Lung (tissue), 12 donors: ENCODE data around the gene EBF3. TPM values are rescaled to one million over a fixed set of nuclear protein-coding genes. Genes with fewer than 3 reads are reported as not detected.

Source experiments
- ATAC-seq: fragments of 200-7000 bp; cut with Tn5 transposase; one replicate; pipeline ENCODE4 v1.9.1; 2020; ENCODE audit warnings: moderate number of reproducible peaks; ENCODE audit not compliant: insufficient read depth, low FRiP score
- DNase-seq, 3 donors: peaks; one replicate each; pipeline ENCODE4 v3.0.0-alpha.2; 2013 to 2017
- H3K27ac ChIP-seq, 2 donors: one replicate each; pipeline ENCODE4 v1.5.1; 2013; ENCODE audit warnings: mild to moderate bottlenecking in 2 of 2, moderate library complexity in 2 of 2, control low read depth in 1 of 2, inconsistent platforms in 1 of 2, low read depth in 1 of 2, low read length in 1 of 2
- H3K27me3 ChIP-seq, 3 donors: one replicate each; pipeline ENCODE4 v1.5.1; 2013; ENCODE audit warnings: low read length in 2 of 3; ENCODE audit not compliant: control insufficient read depth in 3 of 3, insufficient read depth in 3 of 3
- H3K36me3 ChIP-seq, 4 donors: one replicate each; pipeline ENCODE4 v1.5.1; 2013; ENCODE audit warnings: low read length in 4 of 4, mild to moderate bottlenecking in 1 of 4, moderate library complexity in 1 of 4; ENCODE audit not compliant: control insufficient read depth in 4 of 4, insufficient read depth in 4 of 4
- H3K4me1 ChIP-seq, 5 donors: one replicate each; pipeline ENCODE4 v1.5.1; 2013; ENCODE audit warnings: low read length in 5 of 5, mild to moderate bottlenecking in 2 of 5, moderate library complexity in 1 of 5; ENCODE audit not compliant: control insufficient read depth in 5 of 5, insufficient read depth in 5 of 5
- H3K4me3 ChIP-seq: one replicate; pipeline ENCODE4 v1.5.1; 2013; ENCODE audit warnings: mild to moderate bottlenecking, control low read depth, moderate library complexity
- H3K9ac ChIP-seq, 2 donors: one replicate each; pipeline ENCODE4 v1.5.1; 2013; ENCODE audit warnings: low read length in 2 of 2, control low read depth in 1 of 2; ENCODE audit not compliant: insufficient read depth in 1 of 2
- H3K9me3 ChIP-seq, 4 donors: one replicate each; pipeline ENCODE4 v1.5.1; 2013; ENCODE audit warnings: low read length in 3 of 4, mild to moderate bottlenecking in 1 of 4, moderate library complexity in 1 of 4; ENCODE audit not compliant: control insufficient read depth in 4 of 4, insufficient read depth in 3 of 4
- WGBS, 2 donors: extraction: QIAGEN DNeasy Blood & Tissue Kit; methylation state at CpG; one replicate each; pipeline ENCODE4 v1.1.7; 2013; 5-methylcytosine and 5-hydroxymethylcytosine counted together
- polyA plus RNA-seq, 2 donors: library from polyadenylated mRNA; stranded (reverse); fragments of 200-250 nt; gene quantifications; one replicate each; pipeline ENCODE4 v1.2.1, GENCODE V29; 2013
- total RNA-seq, 2 donors: library from RNA; depleted of rRNA in 1 of 2; stranded (reverse); fragments of >200 nt in 1 of 2; gene quantifications; one replicate each; pipeline ENCODE4 v1.2.1, GENCODE V29; 2014 to 2021
- TF ChIP-seq, protein P1 (sequence below): IDR thresholded peaks from 2 replicates; pipeline ENCODE4 v1.5.1; 2012; ENCODE audit warnings: mild to moderate bottlenecking; ENCODE audit errors: control extremely low read depth, extremely low read depth
- donor health status: control.
- donor health status: control.
- donor health status: Bipolar disorder and iron deficiency.
- donor health status: healthy.
- donor health status: DM: yes; HTN: yes; CAD: no.

The EBF3 gene
- total and polyA plus RNA-seq, 4 donors, result 0.06 to 1.1 (median 0.08) TPM; not detected in 1

DNA sequence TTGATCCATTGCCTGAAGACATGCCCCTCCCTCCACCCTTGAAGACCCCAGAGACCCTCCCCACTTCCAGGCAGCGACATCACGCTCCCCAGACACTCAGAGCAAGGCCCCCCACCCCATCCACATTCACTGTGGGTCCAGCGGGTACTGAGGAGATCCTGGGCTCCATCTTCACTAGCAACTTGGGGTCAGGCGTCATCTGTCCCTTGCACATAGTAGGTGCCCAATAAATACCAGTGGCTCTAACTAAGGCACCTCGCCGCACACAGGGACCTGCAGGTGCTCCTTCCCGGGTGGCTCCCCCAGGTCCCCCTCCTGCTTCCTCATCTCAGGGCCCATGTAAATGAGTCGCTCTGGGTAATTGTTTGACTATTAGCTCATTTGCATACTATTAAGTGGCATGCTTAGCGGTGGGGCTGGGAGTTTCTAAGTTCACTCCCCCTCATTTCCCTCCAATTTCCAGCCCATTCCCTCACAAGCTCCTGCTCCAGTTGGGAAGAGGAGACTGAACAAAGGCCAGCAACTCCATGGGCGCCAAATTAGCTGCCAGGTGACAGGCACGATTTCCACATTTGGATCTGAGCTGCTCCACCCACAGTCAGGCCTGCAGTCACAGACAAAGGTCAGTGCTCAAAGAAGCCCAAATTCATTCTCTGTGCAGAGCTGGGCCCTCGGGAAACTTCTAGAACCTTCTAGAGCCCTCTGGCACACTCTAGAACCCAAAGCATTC, 29.7 kb downstream of the EBF3 start:
- WGBS, 2 donors, result 91 to 92% methylated on average over 12 of the region's 12 CpGs

DNA sequence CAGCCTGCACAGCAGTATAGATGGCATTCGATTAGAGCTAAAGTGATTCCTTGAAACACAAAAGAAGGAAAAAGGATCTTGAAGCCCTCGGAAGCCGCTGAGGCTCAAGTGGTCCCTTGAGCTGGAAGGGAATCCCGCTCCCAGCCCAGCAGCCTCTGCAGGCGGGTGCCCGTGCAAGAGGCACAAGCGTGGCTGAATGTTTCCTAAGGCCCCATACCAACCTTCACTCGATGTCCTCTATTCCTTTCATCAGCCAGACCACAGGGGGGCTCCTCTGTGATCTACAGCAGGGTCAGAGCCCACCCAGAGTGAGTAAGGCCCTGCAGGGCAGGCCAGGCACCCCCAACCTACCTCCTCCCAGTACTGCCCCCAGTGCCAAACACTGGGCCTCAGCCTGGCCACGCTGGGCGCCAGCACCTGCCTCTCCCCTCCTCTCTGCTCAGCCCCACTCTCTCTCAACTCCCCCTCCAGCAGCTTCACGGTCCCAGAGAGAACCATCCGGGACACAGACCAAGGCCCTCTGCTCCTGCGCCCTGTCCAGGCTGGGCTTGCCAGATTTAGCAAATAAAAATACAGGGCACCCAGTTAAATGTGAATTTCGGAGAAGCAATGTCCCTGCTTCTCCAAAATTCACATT, 30.5 kb downstream of the EBF3 start:
- Histone ChIP-seq H3K9me3 (peaks cover 0 to 2% (median 0%) of the 10 kb centered on the region in 4 donors), H3K4me1 (no peaks in the 10 kb centered on the region), H3K4me3 (no peak overlapping the region), H3K9ac (no peak overlapping the region), H3K27ac (no peak overlapping the region), H3K27me3 (no peaks in the 10 kb centered on the region), H3K36me3 (no peaks in the 10 kb centered on the region)
- TF ChIP-seq, protein P1, sequence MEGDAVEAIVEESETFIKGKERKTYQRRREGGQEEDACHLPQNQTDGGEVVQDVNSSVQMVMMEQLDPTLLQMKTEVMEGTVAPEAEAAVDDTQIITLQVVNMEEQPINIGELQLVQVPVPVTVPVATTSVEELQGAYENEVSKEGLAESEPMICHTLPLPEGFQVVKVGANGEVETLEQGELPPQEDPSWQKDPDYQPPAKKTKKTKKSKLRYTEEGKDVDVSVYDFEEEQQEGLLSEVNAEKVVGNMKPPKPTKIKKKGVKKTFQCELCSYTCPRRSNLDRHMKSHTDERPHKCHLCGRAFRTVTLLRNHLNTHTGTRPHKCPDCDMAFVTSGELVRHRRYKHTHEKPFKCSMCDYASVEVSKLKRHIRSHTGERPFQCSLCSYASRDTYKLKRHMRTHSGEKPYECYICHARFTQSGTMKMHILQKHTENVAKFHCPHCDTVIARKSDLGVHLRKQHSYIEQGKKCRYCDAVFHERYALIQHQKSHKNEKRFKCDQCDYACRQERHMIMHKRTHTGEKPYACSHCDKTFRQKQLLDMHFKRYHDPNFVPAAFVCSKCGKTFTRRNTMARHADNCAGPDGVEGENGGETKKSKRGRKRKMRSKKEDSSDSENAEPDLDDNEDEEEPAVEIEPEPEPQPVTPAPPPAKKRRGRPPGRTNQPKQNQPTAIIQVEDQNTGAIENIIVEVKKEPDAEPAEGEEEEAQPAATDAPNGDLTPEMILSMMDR, result no peak
- DNase-seq (no peak), ATAC-seq (no peak)
- 85 to 90% methylated on average over 12 to 14 of the region's 14 CpGs for WGBS, 2 donors

More for the DNA sequence above, 29.7 kb downstream of the EBF3 start:
- H3K4me1 ChIP-seq, result peaks cover 0 to 6% (median 0%) of the 10 kb centered on the region in 5 donors
- H3K27ac ChIP-seq, result no peak overlapping the region
- peaks cover 0 to 2% (median 0%) of the 10 kb centered on the region in 4 donors for H3K9me3 ChIP-seq
- ATAC-seq (no peak), DNase-seq (no peak)
- H3K9ac ChIP-seq, result no peak overlapping the region
- H3K36me3 ChIP-seq, result no peaks in the 10 kb centered on the region
- TF ChIP-seq, protein P1, result no peak
- H3K4me3 ChIP-seq, result no peak overlapping the region
- H3K27me3 ChIP-seq, result no peaks in the 10 kb centered on the region

DNA sequence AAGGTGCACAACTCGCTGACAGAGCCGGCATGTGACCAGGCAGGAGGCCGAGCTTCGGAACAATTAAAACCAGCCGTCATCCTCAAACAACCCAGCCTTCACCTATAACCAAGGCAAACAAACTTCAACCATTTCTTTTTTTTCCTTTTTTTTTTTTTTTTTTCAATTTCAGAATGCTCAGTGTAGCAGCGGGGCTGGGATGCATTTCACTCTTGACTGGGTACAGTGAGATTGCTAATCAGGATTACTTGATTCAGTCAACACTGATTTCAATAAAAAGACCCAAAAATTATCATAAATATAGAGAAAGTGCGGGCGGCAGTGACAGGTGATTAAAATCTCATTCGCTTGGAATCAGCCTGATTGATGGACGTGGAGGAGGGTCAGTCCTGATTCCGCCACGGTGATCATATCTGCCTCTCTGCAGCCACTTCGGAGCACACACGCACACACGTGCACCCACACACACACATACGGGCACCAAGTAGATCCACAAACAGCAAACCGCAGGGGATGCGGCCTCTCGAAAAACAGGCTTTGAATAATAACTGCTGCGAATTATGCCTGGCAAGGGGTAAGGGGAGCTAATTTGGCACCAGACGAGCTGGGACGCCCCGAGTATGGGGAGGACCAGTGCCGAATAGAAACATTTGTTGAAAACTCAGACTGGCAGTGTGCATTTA, 31.2 kb downstream of the EBF3 start:
- 81 to 87% methylated on average over 24 of the region's 24 CpGs for WGBS, 2 donors
- Histone ChIP-seq H3K9ac (no peak overlapping the region), H3K36me3 (no peaks in the 10 kb centered on the region), H3K9me3 (peaks cover 0 to 2% (median 0%) of the 10 kb centered on the region in 4 donors), H3K27me3 (no peaks in the 10 kb centered on the region), H3K4me1 (no peaks in the 10 kb centered on the region), H3K27ac (no peak overlapping the region), H3K4me3 (no peak overlapping the region)
- TF ChIP-seq, protein P1, result no peak
- DNase-seq (no peak), ATAC-seq (no peak)
